SK-MEL-5 (cell line): ENCODE data around the gene ZNRD2. TPM values are rescaled to one million over a fixed set of nuclear protein-coding genes. Genes with fewer than 3 reads are reported as not detected.

Experiments
- DNase-seq: peaks from one replicate; pipeline ENCODE4 v3.0.0-alpha.2; 2016; ENCODE audit warnings: low read depth, low spot score
- in situ Hi-C: cut with HindIII; loops from 2 replicates; pipeline ENCODE4 v1.10.0; 2016; ENCODE audit warnings: low sequenced_read_pairs, high pct_unique_total_duplicates, low pct_unique_long_range_greater_than_20kb
- total RNA-seq: library from RNA; depleted of rRNA; stranded (reverse); fragments of >200 nt; shearing (Covaris generic); gene quantifications from 2 replicates; pipeline ENCODE4 v1.2.3, GENCODE V29; 2014

The ZNRD2 gene
- total RNA-seq, 1 experiment from 2014 or later, result 26.5 TPM

GRCh38 chr11:65551572-65552387 is 18.5 kb upstream of the ZNRD2 start:
- peak; percentile 43 for DNase-seq
- in situ Hi-C loops, result no loop called here

- in situ Hi-C loops, result no loop called here
- DNase-seq, result peak; percentile 32
Measured at GRCh38 chr11:65552388-65552951, 17.8 kb upstream of the ZNRD2 start.

GRCh38 chr11:65553301-65554001 is 16.8 kb upstream of the ZNRD2 start:
- no peak for DNase-seq
- in situ Hi-C loops, result no loop called here

GRCh38 chr11:65554057-65554818 is 16.0 kb upstream of the ZNRD2 start:
- in situ Hi-C loops, result no loop called here
- no peak for DNase-seq

GRCh38 chr11:65554842-65555430 is 15.3 kb upstream of the ZNRD2 start:
- DNase-seq, result no peak
- in situ Hi-C loops, result no loop called here

GRCh38 chr11:65555693-65556231 is 14.5 kb upstream of the ZNRD2 start:
- in situ Hi-C loops, result no loop called here
- DNase-seq, result no peak

GRCh38 chr11:65556470-65557279 is 13.6 kb upstream of the ZNRD2 start:
- in situ Hi-C loops, result no loop called here
- no peak for DNase-seq

- no peak for DNase-seq
- in situ Hi-C loops, result no loop called here
Measured at GRCh38 chr11:65557280-65558001, 12.8 kb upstream of the ZNRD2 start.

GRCh38 chr11:65558002-65558929 is 12.0 kb upstream of the ZNRD2 start, which contains the start of gene LTBP3:
Gene LTBP3 (minus strand): TSS chr11:65558359. CDS start chr11:65557959, 400 bp downstream.
- DNase-seq, result no peak
- in situ Hi-C loops, result no loop called here

GRCh38 chr11:65558930-65559509 is 11.3 kb upstream of the ZNRD2 start:
- in situ Hi-C loops, result no loop called here
- DNase-seq, result no peak

GRCh38 chr11:65559535-65559934 is 10.7 kb upstream of the ZNRD2 start:
- in situ Hi-C loops, result no loop called here
- DNase-seq, result no peak

GRCh38 chr11:65559951-65560537 is 10.2 kb upstream of the ZNRD2 start:
- in situ Hi-C loops, result no loop called here
- no peak for DNase-seq

GRCh38 chr11:65560555-65561418 is 9.5 kb upstream of the ZNRD2 start:
- in situ Hi-C loops, result no loop called here
- peak; percentile 25 for DNase-seq

- in situ Hi-C loops, result no loop called here
- no peak for DNase-seq
Measured at GRCh38 chr11:65562020-65562419, 8.3 kb upstream of the ZNRD2 start.
